K562 (cell line): Measurements from ENCODE around the gene PTPN9. TPM values are rescaled to one million over a fixed set of nuclear protein-coding genes. Genes with fewer than 3 reads are reported as not detected.

ENCODE experiments used
- CBFA2T3 ChIP-seq: fragments of 450-650 bp; IDR thresholded peaks from 2 replicates; pipeline ENCODE4 v1.6.1; 2017
- HDAC1 ChIP-seq, 2 experiments: fragments of 450-650 bp; IDR thresholded peaks; 2 replicates each; pipeline ENCODE4 v1.6.1; 2016 to 2017; ENCODE audit warnings: inconsistent platforms in 1 of 2, mild to moderate bottlenecking in 1 of 2, moderate library complexity in 1 of 2
- HDAC2 ChIP-seq: fragments of 450-650 bp; IDR thresholded peaks from 2 replicates; pipeline ENCODE4 v1.6.1; 2016; ENCODE audit warnings: mild to moderate bottlenecking
- KLF13 ChIP-seq: fragments of 450-650 bp; IDR thresholded peaks from 2 replicates; pipeline ENCODE4 v1.6.1; 2016; ENCODE audit warnings: missing genetic modification characterization, low read depth, mild to moderate bottlenecking, missing compliant biosample characterization, moderate library complexity, borderline replicate concordance
- LARP7 ChIP-seq: fragments of 450-650 bp; IDR thresholded peaks from 2 replicates; pipeline ENCODE4 v1.6.1; 2016
- SIN3A ChIP-seq, 2 experiments: fragments of 150-350 bp in 1 of 2; IDR thresholded peaks; 2 replicates each; pipeline ENCODE4 v1.6.1; 2011 to 2016; ENCODE audit warnings: borderline replicate concordance in 2 of 2, low read depth in 2 of 2, low read length in 2 of 2, mild to moderate bottlenecking in 2 of 2, moderate library complexity in 2 of 2; ENCODE audit not compliant: control insufficient read depth in 1 of 2
- SMAD4 ChIP-seq: fragments of 250-450 bp; sonication (Bioruptor Pico); conservative IDR thresholded peaks from 2 replicates; pipeline ENCODE4 v1.8.0; 2021; ENCODE audit warnings: inconsistent platforms, mild to moderate bottlenecking, moderate library complexity
- polyA plus RNA-seq, 8 experiments: library from polyadenylated mRNA; depleted of rRNA in 4 of 8; stranded (reverse) in 5 of 8; unstranded in 3 of 8; fragments of >200 nt; fragmentation: Nextera tagmentation in 2 of 8; fragmentation: Illumina TruSeq in 1 of 8; extraction: Ambion mirVana in 2 of 8; extraction: Trizol in 1 of 8; gene quantifications; 2 replicates each; pipeline versions ENCODE4 v1.2.1 to v1.2.3, GENCODE V29; 2011 to 2014; ENCODE audit warnings: inconsistent platforms in 1 of 8, missing spikeins in 1 of 8
- total RNA-seq, 7 experiments: library from RNA; depleted of rRNA in 6 of 7; stranded (reverse); fragments of >200 nt in 6 of 7; fragmentation: Illumina TruSeq in 2 of 7; extraction: Trizol in 2 of 7; gene quantifications; 2 replicates each; pipeline versions ENCODE4 v1.2.1 to v1.2.3, GENCODE V29; 2011 to 2021; ENCODE audit warnings: low replicate concordance in 1 of 7
- TF ChIP-seq, protein P1 (sequence below), 2 experiments: fragments of 450-650 bp; formaldehyde crosslinking in 1 of 2; IDR thresholded peaks; 2 replicates each; pipeline versions ENCODE4 v1.4.0 to v1.6.1; 2014 to 2020; ENCODE audit warnings: mild to moderate bottlenecking in 2 of 2, borderline replicate concordance in 1 of 2, low read depth in 1 of 2
- TF ChIP-seq, protein P2 (sequence below), 2 experiments: fragments of 150-350 bp in 1 of 2; IDR thresholded peaks; 2 replicates each; pipeline ENCODE4 v1.6.1; 2012 to 2016; ENCODE audit warnings: low read depth in 2 of 2, low read length in 2 of 2, mild to moderate bottlenecking in 1 of 2, moderate library complexity in 1 of 2
- TF ChIP-seq, protein P3 (sequence below), 3 experiments: IDR thresholded peaks in 2 of 3; conservative IDR thresholded peaks in 1 of 3; 2 replicates each; pipeline ENCODE4 v1.5.1; 2011 to 2012; ENCODE audit warnings: low read length in 3 of 3, mild to moderate bottlenecking in 3 of 3, control low read depth in 2 of 3, improper control_type of control experiment in 1 of 3, inconsistent platforms in 1 of 3, low read depth in 1 of 3, mixed read lengths in 1 of 3, moderate library complexity in 1 of 3; ENCODE audit not compliant: insufficient read depth in 2 of 3
- TF ChIP-seq, protein P4 (sequence below): fragments of 450-650 bp; IDR thresholded peaks from 2 replicates; pipeline ENCODE4 v1.6.1; 2016; ENCODE audit warnings: low read depth, mild to moderate bottlenecking, moderate library complexity

The PTPN9 gene
- total and polyA plus RNA-seq, 9 of the 15 experiments (the other 6 are each of a cell fraction or from before 2014, with no cell fraction given), result 5.0 to 24.0 (median 14.2) TPM

DNA sequence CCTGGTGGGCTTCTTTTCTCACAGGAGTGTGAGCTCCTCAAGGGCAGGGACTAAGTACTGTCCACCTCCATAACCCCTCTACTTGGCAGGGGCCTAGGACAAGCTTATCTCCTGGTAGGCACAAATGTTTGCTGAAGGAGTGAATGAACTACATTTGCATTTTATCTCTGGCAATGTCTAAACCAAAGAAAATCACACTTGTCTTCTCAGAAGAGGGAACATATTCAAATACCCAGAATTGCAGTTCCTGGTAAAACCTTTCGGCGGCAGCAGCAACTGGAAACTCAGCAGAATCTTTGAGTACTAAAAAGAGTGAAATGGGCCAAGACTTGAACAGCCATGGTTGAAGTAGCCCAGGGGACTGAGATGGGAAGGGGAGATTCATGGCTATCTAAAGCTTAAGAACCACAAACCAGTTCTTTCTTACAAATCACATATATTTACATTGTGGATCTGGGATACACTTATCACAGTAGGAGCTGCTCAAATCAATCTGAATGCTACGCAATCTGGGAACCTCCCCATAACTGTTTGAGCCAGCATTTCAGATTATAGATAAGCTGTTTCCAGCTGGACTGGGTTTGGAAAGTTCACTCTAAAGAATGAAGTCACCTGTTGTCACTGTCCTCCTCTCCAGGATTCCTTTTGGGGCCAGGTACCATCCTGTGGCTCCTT is 18.7 kb upstream of the PTPN9 start (continued):
- TF ChIP-seq, protein P1, sequence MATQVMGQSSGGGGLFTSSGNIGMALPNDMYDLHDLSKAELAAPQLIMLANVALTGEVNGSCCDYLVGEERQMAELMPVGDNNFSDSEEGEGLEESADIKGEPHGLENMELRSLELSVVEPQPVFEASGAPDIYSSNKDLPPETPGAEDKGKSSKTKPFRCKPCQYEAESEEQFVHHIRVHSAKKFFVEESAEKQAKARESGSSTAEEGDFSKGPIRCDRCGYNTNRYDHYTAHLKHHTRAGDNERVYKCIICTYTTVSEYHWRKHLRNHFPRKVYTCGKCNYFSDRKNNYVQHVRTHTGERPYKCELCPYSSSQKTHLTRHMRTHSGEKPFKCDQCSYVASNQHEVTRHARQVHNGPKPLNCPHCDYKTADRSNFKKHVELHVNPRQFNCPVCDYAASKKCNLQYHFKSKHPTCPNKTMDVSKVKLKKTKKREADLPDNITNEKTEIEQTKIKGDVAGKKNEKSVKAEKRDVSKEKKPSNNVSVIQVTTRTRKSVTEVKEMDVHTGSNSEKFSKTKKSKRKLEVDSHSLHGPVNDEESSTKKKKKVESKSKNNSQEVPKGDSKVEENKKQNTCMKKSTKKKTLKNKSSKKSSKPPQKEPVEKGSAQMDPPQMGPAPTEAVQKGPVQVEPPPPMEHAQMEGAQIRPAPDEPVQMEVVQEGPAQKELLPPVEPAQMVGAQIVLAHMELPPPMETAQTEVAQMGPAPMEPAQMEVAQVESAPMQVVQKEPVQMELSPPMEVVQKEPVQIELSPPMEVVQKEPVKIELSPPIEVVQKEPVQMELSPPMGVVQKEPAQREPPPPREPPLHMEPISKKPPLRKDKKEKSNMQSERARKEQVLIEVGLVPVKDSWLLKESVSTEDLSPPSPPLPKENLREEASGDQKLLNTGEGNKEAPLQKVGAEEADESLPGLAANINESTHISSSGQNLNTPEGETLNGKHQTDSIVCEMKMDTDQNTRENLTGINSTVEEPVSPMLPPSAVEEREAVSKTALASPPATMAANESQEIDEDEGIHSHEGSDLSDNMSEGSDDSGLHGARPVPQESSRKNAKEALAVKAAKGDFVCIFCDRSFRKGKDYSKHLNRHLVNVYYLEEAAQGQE (IDR thresholded peaks at IDR 0.05; ENCODE audit: borderline replicate concordance), result peak; percentile 44; the same call in 1 of the 2 replicates
- TF ChIP-seq, protein P1 (CRISPR knock-in tag; IDR thresholded peaks at IDR 0.05; ENCODE audit: low read depth), result no peak
- TF ChIP-seq, protein P2, sequence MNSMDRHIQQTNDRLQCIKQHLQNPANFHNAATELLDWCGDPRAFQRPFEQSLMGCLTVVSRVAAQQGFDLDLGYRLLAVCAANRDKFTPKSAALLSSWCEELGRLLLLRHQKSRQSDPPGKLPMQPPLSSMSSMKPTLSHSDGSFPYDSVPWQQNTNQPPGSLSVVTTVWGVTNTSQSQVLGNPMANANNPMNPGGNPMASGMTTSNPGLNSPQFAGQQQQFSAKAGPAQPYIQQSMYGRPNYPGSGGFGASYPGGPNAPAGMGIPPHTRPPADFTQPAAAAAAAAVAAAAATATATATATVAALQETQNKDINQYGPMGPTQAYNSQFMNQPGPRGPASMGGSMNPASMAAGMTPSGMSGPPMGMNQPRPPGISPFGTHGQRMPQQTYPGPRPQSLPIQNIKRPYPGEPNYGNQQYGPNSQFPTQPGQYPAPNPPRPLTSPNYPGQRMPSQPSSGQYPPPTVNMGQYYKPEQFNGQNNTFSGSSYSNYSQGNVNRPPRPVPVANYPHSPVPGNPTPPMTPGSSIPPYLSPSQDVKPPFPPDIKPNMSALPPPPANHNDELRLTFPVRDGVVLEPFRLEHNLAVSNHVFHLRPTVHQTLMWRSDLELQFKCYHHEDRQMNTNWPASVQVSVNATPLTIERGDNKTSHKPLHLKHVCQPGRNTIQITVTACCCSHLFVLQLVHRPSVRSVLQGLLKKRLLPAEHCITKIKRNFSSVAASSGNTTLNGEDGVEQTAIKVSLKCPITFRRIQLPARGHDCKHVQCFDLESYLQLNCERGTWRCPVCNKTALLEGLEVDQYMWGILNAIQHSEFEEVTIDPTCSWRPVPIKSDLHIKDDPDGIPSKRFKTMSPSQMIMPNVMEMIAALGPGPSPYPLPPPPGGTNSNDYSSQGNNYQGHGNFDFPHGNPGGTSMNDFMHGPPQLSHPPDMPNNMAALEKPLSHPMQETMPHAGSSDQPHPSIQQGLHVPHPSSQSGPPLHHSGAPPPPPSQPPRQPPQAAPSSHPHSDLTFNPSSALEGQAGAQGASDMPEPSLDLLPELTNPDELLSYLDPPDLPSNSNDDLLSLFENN (IDR thresholded peaks at IDR 0.05; ENCODE audit: low read depth in 2 of 2, low read length in 2 of 2), result no peak
- peak in 1 of 2 experiments; percentile 74; a peak in 2 of 4 replicates for TF ChIP-seq HDAC1 (IDR thresholded peaks at IDR 0.05)
- TF ChIP-seq, protein P3, sequence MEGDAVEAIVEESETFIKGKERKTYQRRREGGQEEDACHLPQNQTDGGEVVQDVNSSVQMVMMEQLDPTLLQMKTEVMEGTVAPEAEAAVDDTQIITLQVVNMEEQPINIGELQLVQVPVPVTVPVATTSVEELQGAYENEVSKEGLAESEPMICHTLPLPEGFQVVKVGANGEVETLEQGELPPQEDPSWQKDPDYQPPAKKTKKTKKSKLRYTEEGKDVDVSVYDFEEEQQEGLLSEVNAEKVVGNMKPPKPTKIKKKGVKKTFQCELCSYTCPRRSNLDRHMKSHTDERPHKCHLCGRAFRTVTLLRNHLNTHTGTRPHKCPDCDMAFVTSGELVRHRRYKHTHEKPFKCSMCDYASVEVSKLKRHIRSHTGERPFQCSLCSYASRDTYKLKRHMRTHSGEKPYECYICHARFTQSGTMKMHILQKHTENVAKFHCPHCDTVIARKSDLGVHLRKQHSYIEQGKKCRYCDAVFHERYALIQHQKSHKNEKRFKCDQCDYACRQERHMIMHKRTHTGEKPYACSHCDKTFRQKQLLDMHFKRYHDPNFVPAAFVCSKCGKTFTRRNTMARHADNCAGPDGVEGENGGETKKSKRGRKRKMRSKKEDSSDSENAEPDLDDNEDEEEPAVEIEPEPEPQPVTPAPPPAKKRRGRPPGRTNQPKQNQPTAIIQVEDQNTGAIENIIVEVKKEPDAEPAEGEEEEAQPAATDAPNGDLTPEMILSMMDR (IDR thresholded peaks at IDR 0.05 in 2 of 3, conservative IDR thresholded peaks at IDR 0.05 in 1 of 3; ENCODE audit: insufficient read depth in 2 of 3, low read depth in 1 of 3, low read length in 3 of 3), result peak; percentile 47 to 60 (median 60); a peak in 5 of 6 replicates
- TF ChIP-seq HDAC2, result peak; percentile 85
- TF ChIP-seq CBFA2T3, result 0 out of 2 replicates have a peak, but pooled peaks have one; percentile 16
- no peak for TF ChIP-seq SIN3A (IDR thresholded peaks at IDR 0.05; ENCODE audit: borderline replicate concordance in 2 of 2, control insufficient read depth in 1 of 2, low read depth in 2 of 2, low read length in 2 of 2)
- TF ChIP-seq LARP7, result no peak
- TF ChIP-seq SMAD4 (CRISPR knock-in tag), result no peak
- TF ChIP-seq, protein P4, sequence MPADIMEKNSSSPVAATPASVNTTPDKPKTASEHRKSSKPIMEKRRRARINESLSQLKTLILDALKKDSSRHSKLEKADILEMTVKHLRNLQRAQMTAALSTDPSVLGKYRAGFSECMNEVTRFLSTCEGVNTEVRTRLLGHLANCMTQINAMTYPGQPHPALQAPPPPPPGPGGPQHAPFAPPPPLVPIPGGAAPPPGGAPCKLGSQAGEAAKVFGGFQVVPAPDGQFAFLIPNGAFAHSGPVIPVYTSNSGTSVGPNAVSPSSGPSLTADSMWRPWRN, result peak; percentile 36; the same call in 1 of the 2 replicates
- TF ChIP-seq KLF13 (tag), result no peak
